ENCODE data around the gene GCLM. TPM values are rescaled to one million over a fixed set of nuclear protein-coding genes. Genes with fewer than 3 reads are reported as not detected.

GCLM gene
- total and polyA plus RNA-seq, 7 donors = 3.9 to 8.4 (median 6.1) TPM

DNA sequence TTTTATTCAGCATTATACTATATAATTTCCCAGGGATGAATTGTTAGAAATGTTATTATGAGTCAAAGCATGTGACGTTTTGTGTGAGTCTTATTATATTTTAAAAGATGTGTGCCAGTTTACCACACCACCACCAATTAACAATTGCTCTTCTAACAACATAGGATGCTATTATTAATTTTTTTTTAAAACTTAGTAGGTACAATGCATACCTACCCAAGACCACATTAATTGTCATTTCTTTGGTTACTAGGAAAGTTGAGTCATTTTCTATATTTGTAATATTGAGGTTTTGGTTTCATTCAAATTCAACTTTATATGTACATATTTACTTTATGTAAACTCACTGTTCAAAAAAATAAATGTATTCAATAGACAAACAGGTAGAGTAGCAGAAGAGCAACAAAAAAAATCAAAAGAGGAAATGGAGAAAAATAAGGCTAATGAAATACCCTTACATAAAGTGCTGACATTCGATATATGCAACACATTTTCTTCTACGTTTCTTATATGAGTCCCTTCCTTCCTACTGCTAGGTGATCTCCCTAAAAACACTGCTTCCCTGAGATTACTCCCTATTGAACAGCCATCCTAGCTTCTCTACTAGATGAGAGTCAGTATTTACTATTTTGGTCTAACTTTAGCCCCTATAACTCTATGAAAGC, 9.6 kb downstream of the GCLM start:
- WGBS, 2 donors = 93 to 94% methylated on average over 3 of the region's 3 CpGs
- H3K4me1 ChIP-seq = no peaks in the 10 kb centered on the region
- H3K27me3 ChIP-seq = no peaks in the 10 kb centered on the region
- H3K36me3 ChIP-seq = peaks cover 0 to 48% (median 2%) of the 10 kb centered on the region in 4 donors
- no peak overlapping the region for H3K4me3 ChIP-seq
- no peaks in the 10 kb centered on the region for H3K9me3 ChIP-seq
- intact Hi-C loops (cut with DNase I) = loop anchor here (10.0 kb wide), 1 partner anchor 555 kb away; the partner anchor contains the start of gene DR1
- no peak overlapping the region for H3K27ac ChIP-seq
- TF ChIP-seq POLR2AphosphoS5 (IDR thresholded peaks at IDR 0.05) = no peak
- TF ChIP-seq EP300 (IDR thresholded peaks at IDR 0.05) = no peak
- no peak for TF ChIP-seq POLR2A (IDR thresholded peaks at IDR 0.05)
- TF ChIP-seq, protein P1, sequence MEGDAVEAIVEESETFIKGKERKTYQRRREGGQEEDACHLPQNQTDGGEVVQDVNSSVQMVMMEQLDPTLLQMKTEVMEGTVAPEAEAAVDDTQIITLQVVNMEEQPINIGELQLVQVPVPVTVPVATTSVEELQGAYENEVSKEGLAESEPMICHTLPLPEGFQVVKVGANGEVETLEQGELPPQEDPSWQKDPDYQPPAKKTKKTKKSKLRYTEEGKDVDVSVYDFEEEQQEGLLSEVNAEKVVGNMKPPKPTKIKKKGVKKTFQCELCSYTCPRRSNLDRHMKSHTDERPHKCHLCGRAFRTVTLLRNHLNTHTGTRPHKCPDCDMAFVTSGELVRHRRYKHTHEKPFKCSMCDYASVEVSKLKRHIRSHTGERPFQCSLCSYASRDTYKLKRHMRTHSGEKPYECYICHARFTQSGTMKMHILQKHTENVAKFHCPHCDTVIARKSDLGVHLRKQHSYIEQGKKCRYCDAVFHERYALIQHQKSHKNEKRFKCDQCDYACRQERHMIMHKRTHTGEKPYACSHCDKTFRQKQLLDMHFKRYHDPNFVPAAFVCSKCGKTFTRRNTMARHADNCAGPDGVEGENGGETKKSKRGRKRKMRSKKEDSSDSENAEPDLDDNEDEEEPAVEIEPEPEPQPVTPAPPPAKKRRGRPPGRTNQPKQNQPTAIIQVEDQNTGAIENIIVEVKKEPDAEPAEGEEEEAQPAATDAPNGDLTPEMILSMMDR (IDR thresholded peaks at IDR 0.05) = no peak
- no peak for DNase-seq

DNA sequence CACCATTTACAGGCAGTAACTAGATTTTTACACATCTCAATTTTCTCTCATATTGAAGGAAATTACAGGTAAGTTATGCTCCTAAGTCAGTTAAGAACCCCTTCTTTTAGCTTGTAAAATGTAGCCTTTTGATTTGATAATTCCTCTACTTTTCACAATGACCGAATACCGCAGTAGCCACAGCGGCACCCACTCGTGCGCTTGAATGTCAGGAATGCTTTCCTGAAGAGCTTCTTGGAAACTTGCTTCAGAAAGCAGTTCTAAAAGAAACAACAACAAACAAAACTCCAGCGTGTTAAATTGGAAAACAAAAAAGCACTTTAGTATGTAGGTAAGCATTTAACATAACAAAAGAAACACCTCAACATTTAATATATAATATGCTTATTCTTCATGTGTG, 20.3 kb downstream of the GCLM start:
- intact Hi-C loops (cut with DNase I) = no loop called here
- TF ChIP-seq, protein P1 (IDR thresholded peaks at IDR 0.05) = no peak
- TF ChIP-seq POLR2AphosphoS5 (IDR thresholded peaks at IDR 0.05) (no peak), EP300 (IDR thresholded peaks at IDR 0.05) (no peak), POLR2A (IDR thresholded peaks at IDR 0.05) (no peak)
- 87 to 96% methylated on average over 6 of the region's 6 CpGs for WGBS, 2 donors

DNA sequence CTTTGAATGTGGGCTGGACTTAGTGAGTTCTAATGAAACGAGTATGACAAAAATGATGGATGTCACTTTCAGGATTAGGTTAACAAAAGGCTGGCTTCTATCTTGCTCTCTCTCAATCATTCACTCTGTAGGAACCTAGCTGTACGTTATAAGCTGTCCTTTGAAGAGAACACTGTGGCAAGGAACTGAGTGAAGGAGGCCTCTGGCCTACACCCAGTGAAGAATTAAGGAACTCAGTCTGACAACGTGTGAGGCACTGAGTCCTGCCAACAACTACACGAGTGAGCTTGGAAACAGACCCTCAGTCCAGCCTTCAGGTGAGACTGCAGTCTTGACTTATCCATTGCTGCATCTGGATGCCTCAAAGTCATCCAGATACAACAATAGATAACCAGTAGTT, 27.0 kb downstream of the GCLM start:
- TF ChIP-seq EP300 (IDR thresholded peaks at IDR 0.05) (no peak), POLR2A (IDR thresholded peaks at IDR 0.05) (no peak), POLR2AphosphoS5 (IDR thresholded peaks at IDR 0.05) (no peak)
- TF ChIP-seq, protein P1 (IDR thresholded peaks at IDR 0.05) = no peak
- H3K4me3 ChIP-seq = no peak overlapping the region
- H3K36me3 ChIP-seq = peaks cover 0 to 4% (median 1%) of the 10 kb centered on the region in 4 donors
- no peaks in the 10 kb centered on the region for H3K9me3 ChIP-seq
- intact Hi-C loops (cut with DNase I) = no loop called here
- no peak overlapping the region for H3K27ac ChIP-seq
- H3K27me3 ChIP-seq = no peaks in the 10 kb centered on the region
- H3K4me1 ChIP-seq = peaks cover 0 to 17% (median 11%) of the 10 kb centered on the region in 4 donors
- DNase-seq = no peak
- WGBS, 2 donors = 85 to 86% methylated on average over 4 of the region's 4 CpGs

More for the DNA sequence above, 20.3 kb downstream of the GCLM start:
- Histone ChIP-seq H3K27ac (no peak overlapping the region), H3K27me3 (no peaks in the 10 kb centered on the region), H3K4me1 (no peaks in the 10 kb centered on the region), H3K4me3 (no peak overlapping the region), H3K9me3 (no peaks in the 10 kb centered on the region), H3K36me3 (peaks cover 0 to 33% (median 3%) of the 10 kb centered on the region in 4 donors)
- DNase-seq = no peak

DNA sequence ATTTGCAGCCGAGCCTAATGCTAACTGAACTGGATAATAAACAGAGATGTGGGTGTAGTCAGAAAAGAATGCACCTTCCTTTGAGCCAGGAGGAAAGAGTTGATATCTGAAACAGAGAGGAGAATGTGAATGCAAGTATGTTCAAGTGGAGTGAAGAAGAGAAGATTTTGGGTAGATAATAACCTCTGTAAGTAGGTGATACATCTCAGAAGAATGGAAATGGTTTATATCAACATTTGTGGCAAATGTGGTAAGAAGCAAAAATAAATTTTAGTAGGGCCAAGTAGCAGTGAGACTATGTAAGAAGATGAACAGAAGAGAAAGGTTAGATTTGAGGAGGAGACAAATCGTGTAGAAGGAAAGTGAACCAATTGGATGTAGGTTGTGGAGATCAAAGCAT, 28.5 kb downstream of the GCLM start:
- 93 to 96% methylated on average over 2 of the region's 2 CpGs for whole genome bisulfite sequencing, 2 donors
- intact Hi-C loops (cut with DNase I) = no loop called here
- Histone ChIP-seq H3K4me3 (no peak overlapping the region), H3K9me3 (no peaks in the 10 kb centered on the region), H3K36me3 (peaks cover 0 to 19% (median 4%) of the 10 kb centered on the region in 4 donors), H3K27me3 (no peaks in the 10 kb centered on the region), H3K4me1 (peaks cover 0 to 26% (median 17%) of the 10 kb centered on the region in 4 donors), H3K27ac (no peak overlapping the region)
- no peak for DNase-seq
- TF ChIP-seq EP300 (IDR thresholded peaks at IDR 0.05) (no peak), POLR2A (IDR thresholded peaks at IDR 0.05) (no peak), POLR2AphosphoS5 (IDR thresholded peaks at IDR 0.05) (no peak)
- TF ChIP-seq, protein P1 (IDR thresholded peaks at IDR 0.05) = no peak

Measured in sigmoid colon (tissue), 7 donors.